Measurements from ENCODE around the gene AGTPBP1.

DNA sequence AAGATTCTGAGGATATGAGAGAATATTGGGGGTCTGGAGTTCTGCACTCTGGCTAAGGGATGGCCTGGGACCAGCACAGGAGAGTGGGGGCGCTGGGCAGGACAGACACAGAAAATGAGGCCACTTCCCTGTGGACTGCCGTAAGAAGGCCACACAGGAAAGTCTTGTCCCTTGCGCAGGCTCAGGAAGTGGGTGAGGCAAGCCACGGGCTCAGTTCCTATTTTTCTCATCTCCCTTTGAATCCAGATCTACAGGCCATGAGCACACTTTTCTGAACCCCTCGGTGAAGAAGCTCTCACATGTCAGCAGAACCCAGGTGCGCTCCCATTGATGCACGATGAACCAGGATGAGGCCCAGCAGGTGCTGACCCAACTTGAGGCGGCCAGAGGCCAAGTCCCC, 207.4 kb downstream of the AGTPBP1 start:
- TF ChIP-seq, protein P1, sequence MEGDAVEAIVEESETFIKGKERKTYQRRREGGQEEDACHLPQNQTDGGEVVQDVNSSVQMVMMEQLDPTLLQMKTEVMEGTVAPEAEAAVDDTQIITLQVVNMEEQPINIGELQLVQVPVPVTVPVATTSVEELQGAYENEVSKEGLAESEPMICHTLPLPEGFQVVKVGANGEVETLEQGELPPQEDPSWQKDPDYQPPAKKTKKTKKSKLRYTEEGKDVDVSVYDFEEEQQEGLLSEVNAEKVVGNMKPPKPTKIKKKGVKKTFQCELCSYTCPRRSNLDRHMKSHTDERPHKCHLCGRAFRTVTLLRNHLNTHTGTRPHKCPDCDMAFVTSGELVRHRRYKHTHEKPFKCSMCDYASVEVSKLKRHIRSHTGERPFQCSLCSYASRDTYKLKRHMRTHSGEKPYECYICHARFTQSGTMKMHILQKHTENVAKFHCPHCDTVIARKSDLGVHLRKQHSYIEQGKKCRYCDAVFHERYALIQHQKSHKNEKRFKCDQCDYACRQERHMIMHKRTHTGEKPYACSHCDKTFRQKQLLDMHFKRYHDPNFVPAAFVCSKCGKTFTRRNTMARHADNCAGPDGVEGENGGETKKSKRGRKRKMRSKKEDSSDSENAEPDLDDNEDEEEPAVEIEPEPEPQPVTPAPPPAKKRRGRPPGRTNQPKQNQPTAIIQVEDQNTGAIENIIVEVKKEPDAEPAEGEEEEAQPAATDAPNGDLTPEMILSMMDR (IDR thresholded peaks at IDR 0.05): no peak
- no peak for TF ChIP-seq POLR2A (IDR thresholded peaks at IDR 0.05)
